Measurements from ENCODE around the gene HOXC10.

GRCh38 chr12:54019924-54020590 is 35.1 kb downstream of the HOXC10 start:
- no peak for TF ChIP-seq CTCF (IDR thresholded peaks at IDR 0.05)
- no peak for TF ChIP-seq EZH2 (IDR thresholded peaks at IDR 0.05; ENCODE audit: borderline replicate concordance, insufficient read depth, low read depth, low read length, poor library complexity, severe bottlenecking)
